NCI-H2107 treated with DMSO at 0.1 percent for 48 hours (cell line): ENCODE data around the gene DGKH.

ENCODE experiments used
- DNase-seq: peaks from one replicate; lab custom pipeline; 2025; ENCODE audit not compliant: unreplicated experiment; lab: John Stamatoyannopoulos, UW

The DGKH gene

GRCh38 chr13:42039946-42040729, 8.3 kb upstream of the DGKH start:
- DNase-seq = peak; percentile 19

GRCh38 chr13:42040730-42041010, 7.8 kb upstream of the DGKH start:
- DNase-seq = no peak

GRCh38 chr13:42041011-42041683, 7.3 kb upstream of the DGKH start:
- DNase-seq = no peak

GRCh38 chr13:42041684-42042035, 6.8 kb upstream of the DGKH start:
- DNase-seq = peak; percentile 4

GRCh38 chr13:42043676-42044075, 4.8 kb upstream of the DGKH start:
- no peak for DNase-seq

- no peak for DNase-seq
Observed at GRCh38 chr13:42046448-42046847, 2.0 kb upstream of the DGKH start.

- DNase-seq = no peak
Observed at GRCh38 chr13:42047561-42048341, 697 bp upstream of the DGKH start.

- DNase-seq = no peak
Observed at GRCh38 chr13:42048684-42049453, 421 bp downstream of the DGKH start.

- no peak for DNase-seq
Observed at GRCh38 chr13:42049454-42049813, 986 bp downstream of the DGKH start.

GRCh38 chr13:42054798-42055499, 6.5 kb downstream of the DGKH start:
- no peak for DNase-seq

GRCh38 chr13:42055500-42056085, 7.1 kb downstream of the DGKH start:
- no peak for DNase-seq

GRCh38 chr13:42056146-42056545, 7.7 kb downstream of the DGKH start:
- DNase-seq = no peak

- no peak for DNase-seq
Observed at GRCh38 chr13:42056583-42056982, 8.1 kb downstream of the DGKH start.

- DNase-seq = no peak
Observed at GRCh38 chr13:42057918-42058530, 9.6 kb downstream of the DGKH start.

- no peak for DNase-seq
Observed at GRCh38 chr13:42061943-42062342, 13.5 kb downstream of the DGKH start.

- DNase-seq = no peak
Observed at GRCh38 chr13:42063105-42063504, 14.7 kb downstream of the DGKH start.

GRCh38 chr13:42064259-42064658, 15.8 kb downstream of the DGKH start:
- peak; percentile 79 for DNase-seq

- DNase-seq = no peak
Observed at GRCh38 chr13:42064966-42065365, 16.5 kb downstream of the DGKH start.

- DNase-seq = no peak
Observed at GRCh38 chr13:42065414-42065813, 17.0 kb downstream of the DGKH start.

GRCh38 chr13:42066542-42066941, 18.1 kb downstream of the DGKH start:
- DNase-seq = no peak
